Measurements from ENCODE around the gene SEMA6A.

The SEMA6A gene

DNA sequence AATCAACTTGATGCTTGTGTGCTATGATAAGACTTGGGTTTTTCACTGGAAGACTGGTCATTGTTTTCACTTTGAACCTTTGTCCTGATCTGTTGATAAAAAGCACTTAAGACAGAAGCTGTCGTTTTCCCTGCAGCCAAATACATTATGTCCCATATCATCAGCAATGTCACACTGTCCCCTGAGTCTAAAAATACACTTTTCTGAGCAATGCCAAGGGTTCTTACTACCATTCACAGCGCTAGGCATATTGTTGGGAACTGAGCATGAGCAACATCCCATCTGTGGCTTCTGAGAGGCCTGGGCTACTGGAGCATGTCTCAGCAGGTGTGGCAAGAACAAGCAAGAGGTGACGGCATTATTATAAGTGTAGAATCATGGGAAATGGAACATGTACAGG lies 81.8 kb downstream of the SEMA6A start:
- no peak for DNase-seq (ENCODE audit: low read depth in 2 of 2)

DNA sequence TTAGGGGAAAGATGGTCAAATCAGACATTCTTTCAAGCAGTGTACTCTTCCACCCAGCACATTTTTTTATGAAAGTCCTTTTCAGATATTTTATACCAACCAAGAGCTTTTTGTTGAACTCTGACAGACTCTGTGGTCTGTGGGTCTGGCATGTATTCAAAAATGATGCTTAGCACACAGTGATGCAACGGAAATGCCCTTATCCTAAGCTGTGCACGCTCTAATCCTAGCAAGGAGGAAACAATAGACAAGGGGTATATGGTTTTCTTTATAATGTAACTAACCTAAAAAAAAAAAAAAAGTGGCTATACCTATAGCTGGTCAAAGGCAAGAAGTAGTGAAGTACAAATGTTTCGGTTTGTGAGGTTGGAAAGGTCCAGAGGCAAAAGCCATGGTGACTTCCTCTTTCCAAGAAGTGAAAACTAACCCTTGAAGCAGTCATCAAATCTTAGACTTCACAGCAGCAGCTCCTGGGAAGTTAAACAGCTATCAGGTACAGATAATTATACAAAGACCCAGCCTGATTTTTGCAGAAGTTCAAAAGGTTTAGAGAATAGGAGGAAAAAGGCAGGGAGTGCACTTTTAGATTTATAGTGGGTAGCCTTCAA lies 82.5 kb downstream of the SEMA6A start:
- DNase-seq (ENCODE audit: low read depth in 2 of 2), result no peak

DNA sequence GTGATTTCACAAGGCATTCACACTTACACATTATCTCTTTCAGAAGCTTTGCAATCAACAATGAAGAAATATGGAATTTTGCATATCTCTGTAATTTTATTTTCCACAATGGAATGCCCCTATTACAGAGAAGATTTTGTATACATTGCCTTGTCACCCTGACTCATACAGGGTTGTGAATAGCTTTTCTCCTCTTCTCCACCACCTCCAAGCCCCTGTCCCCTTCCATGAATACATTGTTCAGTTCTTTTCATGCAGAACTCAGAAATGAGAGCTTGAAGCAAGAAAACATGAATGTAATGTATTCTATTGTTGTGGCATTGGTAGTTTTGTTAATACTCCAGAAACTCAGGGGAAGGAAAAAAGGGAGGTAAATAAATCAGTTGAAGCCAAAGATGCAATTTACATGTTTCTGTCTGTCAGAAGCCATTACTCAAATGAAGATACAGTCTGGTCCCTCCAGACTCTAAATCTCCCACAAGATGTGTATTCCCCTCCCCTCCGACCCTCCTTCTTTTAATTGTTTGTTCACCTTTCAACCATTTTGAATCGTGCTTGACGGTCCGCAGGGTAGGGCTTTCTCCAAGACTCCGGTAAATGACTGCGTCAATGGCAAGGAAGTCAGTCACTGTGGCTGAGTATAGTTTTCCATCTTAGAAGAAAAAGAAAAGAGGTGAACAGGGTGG lies 86.1 kb downstream of the SEMA6A start:
- DNase-seq (ENCODE audit: low read depth in 2 of 2), result no peak

DNA sequence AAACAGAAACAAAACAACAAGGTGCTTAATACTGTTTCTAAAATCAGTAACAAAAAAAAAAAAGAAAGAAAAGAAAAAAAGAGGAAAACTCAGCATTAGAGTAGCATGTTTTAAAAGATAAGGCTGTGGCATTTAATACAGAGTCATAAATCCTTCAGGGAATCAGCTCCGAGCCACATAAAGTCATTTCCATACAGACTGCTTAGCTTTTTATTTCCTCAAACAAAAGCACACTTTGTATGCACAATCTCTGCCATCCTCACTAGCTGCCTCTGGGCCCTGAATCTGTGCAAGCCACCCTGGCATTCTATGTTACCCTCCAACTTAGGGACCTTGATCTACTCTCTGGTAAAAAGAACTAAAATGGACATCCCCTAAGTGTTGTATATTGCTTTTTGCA lies 87.6 kb downstream of the SEMA6A start:
- no peak for DNase-seq (ENCODE audit: low read depth in 2 of 2)

DNA sequence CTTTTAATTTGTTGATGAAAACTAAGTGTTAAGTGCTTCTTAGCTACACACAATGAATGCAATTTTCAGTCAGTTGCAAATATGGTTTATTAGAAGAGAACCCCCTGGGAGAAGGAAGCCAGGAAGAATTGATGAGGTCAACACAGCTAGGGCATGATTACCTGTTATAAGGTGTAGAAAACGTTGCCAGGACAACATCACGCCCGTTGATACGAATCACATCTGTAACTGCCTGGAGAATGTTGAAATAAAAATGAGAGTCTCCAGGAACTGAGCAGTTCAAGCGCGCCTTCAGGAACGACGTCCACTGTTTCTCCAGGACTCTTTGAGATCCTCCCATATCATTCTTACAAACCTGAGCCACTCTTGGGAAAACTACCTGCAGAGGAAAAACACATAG lies 88.0 kb downstream of the SEMA6A start:
- no peak for DNase-seq (ENCODE audit: low read depth in 2 of 2)

DNA sequence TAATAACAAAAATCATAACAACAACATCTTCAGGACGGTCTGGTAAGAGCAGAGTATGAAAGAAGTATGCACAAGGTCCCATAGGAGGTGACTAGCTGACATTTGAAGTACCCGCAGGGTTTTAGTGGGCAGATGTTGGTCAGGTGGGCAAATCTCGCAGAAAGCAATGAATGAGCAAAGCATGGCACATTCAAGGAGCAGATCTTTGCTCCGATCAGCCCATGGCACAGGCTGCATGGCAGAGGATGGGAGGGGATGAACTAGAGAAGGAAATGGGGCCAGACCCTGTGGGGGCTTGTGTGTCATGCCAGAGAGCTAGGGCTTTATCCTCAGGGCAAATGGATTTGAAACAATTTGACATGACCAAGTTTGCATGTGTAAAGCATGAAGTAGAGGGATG lies 90.0 kb downstream of the SEMA6A start:
- no peak for DNase-seq (ENCODE audit: low read depth in 2 of 2)

DNA sequence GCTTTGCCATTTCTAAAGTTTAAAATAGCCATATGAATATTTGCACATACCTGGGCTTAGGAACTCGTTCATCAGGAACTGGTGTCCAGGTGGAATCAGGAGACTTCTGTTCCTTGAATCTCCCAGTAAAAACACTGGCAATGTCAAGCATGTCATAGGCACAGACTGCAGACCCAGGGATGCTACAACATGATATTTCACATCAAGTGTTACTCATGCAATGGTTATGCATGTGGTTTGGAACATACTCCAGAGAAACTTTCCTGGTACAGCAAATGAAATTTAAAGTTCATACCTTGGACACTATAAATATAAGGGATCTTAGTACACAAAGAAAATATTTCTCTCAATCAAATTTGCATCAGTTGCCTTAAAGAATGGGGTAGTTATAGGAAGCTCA lies 92.2 kb downstream of the SEMA6A start:
- no peak for DNase-seq (ENCODE audit: low read depth in 2 of 2)

DNA sequence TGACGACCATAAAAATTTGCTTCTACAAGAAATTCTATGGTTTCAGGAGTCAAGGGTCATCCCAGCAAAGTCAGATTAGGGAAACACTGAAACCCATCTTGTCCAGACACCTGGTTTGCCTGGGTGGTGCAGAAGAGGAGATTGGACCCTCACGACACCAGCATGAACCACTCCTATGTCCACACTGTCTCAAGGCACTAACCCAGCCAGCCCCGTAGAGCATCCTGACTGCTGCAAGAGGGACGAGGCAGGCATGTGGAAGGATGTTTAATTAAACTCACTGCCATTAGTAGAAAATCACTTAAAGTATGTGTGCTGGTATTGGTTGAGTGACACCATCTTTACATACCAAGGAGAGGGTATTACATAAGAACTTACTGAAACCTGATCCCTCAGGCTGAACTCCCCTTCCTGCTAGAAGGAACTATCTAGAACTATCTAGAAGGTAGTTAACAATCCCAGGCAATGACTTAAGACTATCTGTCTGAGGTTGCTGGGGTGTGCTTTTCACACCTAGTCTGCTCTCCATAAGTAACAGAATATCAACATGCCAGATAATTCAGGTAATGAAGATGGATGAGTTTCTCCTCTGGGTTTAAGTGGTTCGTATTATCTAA lies 93.6 kb downstream of the SEMA6A start:
- DNase-seq (ENCODE audit: low read depth in 2 of 2), result no peak

DNA sequence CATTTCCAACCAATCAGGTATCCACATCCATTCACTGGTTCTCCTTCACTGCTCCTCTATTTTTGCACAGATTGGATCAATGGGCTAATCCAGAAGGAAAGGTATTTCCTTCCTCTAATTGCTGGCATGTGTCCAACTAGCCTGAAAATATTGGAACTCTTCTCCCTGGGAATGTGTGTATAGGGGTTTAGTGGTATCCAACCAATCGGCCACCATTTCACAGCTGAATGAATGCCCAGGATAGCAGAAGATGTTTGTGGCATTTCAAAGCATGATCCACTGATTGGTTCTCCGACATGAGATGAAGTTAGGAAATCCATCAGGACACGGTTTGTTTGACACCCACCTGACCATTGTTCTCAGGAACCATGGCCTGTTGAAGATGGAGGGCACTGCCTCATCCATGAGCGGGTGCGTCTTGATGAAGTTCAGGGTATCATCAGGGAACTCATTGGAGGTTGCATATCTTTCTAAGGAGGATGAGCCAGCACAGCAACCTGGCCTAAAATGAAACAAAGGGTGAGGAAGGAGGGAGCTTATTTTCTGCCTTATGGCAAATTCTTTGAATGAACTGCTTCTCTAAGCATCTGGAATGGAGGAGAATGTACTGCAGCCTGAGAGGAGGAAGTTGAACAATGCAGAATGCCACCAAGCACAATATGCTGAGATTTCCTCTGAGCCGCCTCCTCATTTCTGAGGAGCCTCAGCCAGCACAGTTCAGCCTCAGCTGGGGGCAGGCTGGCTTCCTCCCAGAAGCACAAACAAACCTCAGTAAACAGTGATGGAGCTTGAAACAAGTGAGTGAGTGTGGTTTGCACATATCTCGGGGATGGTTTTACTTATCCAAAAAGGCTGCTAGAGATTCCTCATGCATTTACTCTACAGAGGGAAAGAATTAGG lies 94.6 kb downstream of the SEMA6A start:
- no peak for DNase-seq (ENCODE audit: low read depth in 2 of 2)

DNA sequence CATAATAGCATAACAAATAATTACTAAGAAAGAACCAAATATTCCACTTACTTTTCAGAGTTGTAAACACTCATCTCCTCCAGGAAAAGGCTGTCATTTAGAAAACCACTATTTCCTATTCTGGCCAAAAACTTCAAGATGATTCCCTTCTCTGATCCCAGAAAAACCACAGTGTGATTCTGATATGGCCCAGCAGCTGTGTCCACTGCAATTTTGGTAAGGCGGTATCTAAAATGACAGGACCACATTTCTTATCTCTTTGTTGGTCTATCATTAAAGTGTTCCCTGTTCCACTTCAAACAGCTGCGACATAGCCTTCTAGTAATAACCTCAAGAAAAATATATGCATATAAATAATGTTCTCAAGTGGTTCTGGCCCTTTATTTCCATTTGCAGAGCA lies 96.1 kb downstream of the SEMA6A start:
- DNase-seq (ENCODE audit: low read depth in 2 of 2), result no peak

DNA sequence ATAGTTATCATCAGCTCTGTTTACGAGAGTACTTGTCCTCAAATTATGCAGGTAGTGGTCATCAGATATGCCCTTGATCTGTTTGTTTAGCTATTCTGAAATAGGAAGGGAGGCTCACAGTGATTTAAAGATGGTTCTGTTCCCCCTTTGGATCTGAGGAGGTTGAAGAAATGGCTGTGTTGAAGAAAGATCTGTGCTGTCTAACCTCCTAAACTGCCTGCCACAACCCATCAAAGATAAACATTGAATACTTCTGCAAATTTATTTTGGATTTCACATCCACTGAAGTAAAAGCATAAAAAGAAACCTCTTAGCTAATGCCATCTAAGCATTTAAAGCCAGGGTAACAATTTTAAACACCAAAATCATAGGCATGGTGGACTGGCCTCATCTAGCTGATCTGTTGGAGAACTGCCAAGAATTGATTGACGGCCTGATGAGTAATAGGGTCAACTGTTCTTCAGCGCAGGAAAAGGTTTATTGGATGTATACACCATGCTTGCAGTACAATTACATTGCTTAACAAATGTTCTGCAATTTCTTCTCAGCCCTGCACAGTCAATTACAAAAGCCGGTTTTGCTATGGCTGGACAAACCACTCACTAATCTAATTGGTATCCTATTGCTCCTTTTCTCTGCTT lies 97.6 kb downstream of the SEMA6A start:
- no peak for DNase-seq (ENCODE audit: low read depth in 2 of 2)

DNA sequence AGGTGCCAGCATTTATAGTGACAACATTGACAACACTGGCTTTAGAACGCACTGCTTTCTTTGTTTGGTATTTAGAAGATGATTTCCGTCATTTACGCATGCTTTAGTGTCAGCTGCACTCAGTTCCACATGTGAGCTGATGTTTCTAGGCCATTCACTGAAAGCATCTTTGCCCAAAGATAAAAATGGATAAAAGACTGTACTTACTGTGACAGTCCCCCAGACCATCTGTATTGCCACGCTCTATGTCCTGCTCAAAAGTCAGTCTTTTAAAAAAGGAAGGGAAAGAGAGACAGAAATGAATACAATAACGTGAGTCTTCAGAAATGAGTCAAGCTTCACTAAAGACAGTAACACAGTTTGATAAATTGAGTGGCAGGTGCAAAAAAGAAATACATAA lies 99.3 kb downstream of the SEMA6A start:
- no peak for DNase-seq (ENCODE audit: low read depth in 2 of 2)

DNA sequence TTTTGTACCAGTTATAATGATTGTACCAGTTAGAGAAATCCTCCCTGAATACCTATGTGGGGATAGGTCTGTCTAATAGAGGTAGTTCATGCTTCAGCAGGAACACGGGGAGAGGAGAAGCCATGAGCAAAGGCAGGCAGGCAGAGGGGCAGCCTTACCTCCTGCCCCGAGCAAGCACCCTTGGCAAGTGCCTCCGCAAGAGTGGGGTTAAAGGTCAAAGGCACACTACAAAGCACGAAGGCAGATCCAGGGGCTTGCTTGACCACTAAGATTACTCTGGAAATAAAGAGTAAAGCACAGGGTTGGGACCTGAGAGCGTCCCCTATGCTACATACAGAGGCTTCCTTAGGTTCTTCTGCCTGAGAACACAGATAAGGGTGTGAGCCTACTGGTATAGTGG lies 100.9 kb downstream of the SEMA6A start:
- no peak for DNase-seq (ENCODE audit: low read depth in 2 of 2)

DNA sequence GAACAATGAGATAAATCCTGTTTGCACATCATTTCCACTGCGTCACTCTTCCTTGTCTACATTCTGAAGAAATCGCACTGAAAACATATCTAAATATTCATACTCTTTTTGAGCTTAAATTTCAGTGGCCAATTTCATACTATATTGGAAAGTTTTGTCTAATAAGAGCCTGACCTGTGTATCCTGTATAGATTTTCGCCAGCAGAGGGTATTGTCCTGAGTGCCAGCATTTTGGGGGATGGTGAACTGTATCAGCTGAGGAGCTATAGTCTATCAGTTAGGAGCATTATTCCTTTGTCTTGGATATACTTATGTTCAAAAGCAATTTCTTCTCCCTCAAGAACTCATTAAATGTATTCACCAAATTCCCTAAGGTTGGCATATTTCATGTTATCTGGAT lies 102.3 kb downstream of the SEMA6A start:
- DNase-seq (ENCODE audit: low read depth in 2 of 2), result no peak

DNA sequence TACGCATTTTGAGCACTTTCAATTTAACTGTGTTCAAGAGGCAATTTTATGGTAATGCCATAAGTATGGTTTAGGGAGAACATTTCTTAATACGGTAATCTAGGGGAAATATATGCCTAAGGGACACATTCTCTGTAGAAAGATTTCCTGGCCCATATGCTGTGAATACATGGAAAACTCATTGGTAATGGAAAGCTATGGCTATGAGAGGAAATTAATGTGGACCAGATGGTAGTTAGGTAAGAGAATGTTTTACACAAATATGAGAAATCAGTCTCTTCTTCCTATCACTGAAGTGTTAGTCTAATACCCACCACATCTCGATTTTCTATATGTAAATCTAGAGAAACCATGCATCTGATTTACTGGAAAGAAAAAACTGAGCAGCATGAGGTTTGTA lies 105.0 kb downstream of the SEMA6A start:
- DNase-seq (ENCODE audit: low read depth in 2 of 2), result no peak

DNA sequence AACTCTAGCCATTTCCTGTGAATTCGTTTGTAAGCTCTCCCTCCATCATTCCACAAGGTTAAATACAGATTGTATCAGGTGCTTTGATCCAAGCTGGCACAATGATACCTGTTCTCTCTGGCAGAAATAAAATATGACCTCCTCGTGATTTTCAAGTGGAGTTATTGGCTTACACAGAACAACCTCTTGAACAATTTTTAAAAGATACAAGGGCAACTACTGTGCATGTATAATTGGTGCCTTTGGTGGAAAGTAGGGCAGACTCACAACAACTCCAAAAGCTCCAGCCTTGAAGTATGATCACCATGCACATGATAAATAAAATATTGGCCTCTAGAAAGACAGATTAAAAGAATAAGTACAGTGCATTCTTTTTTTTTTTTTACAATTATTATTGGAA lies 106.0 kb downstream of the SEMA6A start:
- no peak for DNase-seq (ENCODE audit: low read depth in 2 of 2)

DNA sequence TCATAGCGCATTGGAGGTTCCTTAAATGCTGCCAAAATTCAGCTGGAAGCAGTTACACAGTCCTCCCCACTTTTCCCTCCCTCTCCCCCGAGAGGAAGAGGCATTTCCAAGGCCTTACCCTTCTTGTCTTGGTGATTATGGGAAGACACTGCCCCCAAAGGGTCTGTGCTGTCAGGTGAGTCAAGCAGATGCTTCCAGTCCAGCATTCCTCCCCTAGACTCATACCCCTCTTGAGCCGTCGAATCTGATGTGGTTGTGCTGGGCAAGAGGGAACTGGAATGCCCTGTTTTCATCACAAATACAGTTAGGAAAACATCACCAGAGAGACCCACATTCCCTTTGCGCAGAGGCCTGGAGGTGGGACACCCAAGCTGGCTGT lies 107.2 kb downstream of the SEMA6A start:
- DNase-seq (ENCODE audit: low read depth in 2 of 2), result no peak

DNA sequence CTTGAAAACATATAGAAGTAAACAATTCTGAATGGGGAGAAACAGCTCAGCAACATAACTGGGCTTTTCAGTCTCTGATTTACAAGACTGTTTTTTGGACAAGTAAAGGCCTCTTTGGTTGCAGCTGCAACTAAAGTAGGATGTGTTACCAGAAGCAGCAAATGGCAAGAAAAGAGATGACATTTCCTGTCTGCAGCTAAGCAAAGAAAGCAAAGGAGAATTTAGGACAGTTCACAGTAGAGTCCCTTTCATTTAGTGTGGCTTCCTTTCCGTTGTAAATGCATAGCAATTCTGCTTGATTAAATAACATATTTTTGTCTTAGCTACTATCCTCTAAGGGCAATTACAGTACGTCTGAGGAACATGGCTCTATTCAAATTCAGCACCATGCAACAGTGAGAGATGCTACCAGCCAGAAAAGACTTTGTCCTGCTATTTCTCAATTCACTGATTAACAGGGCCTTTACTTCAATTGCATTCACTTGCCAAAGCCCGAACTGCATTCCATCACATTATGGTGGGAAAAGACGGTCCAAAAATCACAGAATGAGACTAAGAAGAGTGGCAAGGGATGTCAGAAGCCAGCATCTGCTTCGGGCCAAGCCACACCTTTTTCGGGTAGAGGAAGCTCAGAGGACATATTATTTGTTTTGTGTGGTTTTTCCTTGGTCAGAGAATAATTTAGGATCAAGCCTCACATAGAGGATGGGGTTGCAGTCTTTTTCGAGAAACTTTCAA lies 107.7 kb downstream of the SEMA6A start:
- no peak for DNase-seq (ENCODE audit: low read depth in 2 of 2)

DNA sequence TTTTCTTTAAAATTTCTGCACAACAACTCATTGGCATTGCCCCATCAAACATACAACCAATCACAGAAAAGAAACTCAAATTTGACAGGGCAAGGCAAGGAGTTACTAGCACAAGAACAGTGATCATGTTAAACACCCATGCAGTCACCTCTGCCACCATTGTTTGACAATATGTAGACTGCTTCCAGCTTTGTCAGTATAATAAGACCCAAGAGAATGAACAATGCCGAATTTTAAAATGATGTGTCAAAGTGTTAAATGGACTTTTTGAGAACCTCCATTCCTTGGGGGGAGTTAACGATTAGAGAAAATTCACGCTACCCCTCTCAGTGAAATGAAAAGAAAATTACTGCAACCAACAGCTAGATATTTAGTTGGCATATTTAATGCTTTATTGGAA lies 109.2 kb downstream of the SEMA6A start:
- DNase-seq (ENCODE audit: low read depth in 2 of 2), result no peak

DNA sequence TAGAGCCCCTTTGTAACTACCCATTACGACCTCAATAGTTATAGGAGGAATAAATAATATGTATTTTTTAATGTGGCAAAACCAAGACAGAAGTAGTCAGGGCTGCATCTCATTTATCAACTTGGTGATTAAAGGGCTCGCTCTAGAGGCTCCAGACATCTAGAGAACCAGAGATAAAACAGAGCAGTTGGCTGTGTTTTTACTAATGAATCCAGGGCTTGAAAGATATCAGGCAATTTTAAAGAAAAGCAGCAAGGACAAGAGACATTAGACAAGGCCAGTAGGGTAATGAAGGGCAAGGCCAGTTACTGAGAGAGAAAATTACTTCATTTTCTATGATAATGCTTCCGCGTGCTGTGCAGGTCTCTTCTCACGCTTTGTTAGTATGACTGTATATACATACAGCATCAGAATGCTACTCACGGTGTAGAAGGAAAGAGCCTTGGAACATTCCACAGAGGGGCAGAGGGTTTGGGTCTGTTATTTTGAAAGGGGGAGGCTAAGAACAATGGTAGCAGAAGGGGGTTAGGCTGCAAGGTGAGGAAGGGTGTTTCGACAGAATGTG lies 110.4 kb downstream of the SEMA6A start:
- no peak for DNase-seq (ENCODE audit: low read depth in 2 of 2)

DNA sequence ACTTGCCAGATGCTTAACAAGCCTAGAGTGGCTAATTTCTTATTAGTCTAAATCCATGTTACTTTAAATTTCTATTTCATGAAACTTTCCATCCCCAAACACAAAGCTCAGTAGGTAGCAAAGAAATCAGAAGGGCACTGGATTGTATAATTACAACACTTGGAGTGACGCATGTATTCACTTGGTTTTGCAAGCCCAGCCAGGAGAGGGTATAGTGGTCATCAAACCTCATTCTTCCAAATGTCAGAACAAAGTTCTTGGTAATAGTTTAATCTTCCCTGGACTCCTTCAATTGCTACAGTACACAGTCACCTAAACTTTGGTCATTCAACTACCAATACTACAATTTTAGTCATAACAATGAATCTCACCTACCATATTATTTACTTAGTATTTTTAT lies 112.1 kb downstream of the SEMA6A start:
- DNase-seq (ENCODE audit: low read depth in 2 of 2), result no peak

Data from activated CD4-positive, alpha-beta T cell treated with anti-CD3 and anti-CD28 coated beads for 24 hours (primary cell).